ENCODE data around the gene THOC6. TPM values are rescaled to one million over a fixed set of nuclear protein-coding genes. Genes with fewer than 3 reads are reported as not detected.

THOC6 gene
- total RNA-seq, 1 donor, result 28.1 TPM

- TF ChIP-seq CTCF (IDR thresholded peaks at IDR 0.05; ENCODE audit: insufficient read depth, low read depth, low read length), result no peak
- no peak overlapping the region for H3K4me3 ChIP-seq (ENCODE audit: low read depth, low read length)
- DNase-seq (ENCODE audit: low read depth), result no peak
Observed at GRCh38 chr16:3009568-3010390, 14.1 kb upstream of the THOC6 start.

GRCh38 chr16:3010510-3010909, 13.3 kb upstream of the THOC6 start:
- H3K4me3 ChIP-seq (ENCODE audit: low read depth, low read length), result no peak overlapping the region
- TF ChIP-seq CTCF (IDR thresholded peaks at IDR 0.05; ENCODE audit: insufficient read depth, low read depth, low read length), result no peak
- DNase-seq (ENCODE audit: low read depth), result no peak

- no peak for TF ChIP-seq CTCF (IDR thresholded peaks at IDR 0.05; ENCODE audit: insufficient read depth, low read depth, low read length)
Observed at GRCh38 chr16:3012246-3012645, 11.6 kb upstream of the THOC6 start.

GRCh38 chr16:3012828-3013420, 10.9 kb upstream of the THOC6 start, which contains the start of gene CLDN9:
Gene CLDN9, plus strand, starts transcription at chr16:3012923. Its CDS starts 440 bp downstream, at chr16:3013363.
- TF ChIP-seq CTCF (IDR thresholded peaks at IDR 0.05; ENCODE audit: insufficient read depth, low read depth, low read length), result no peak
- no peak within 1 kb of the TSS for H3K4me3 ChIP-seq (ENCODE audit: low read depth, low read length)
- DNase-seq (ENCODE audit: low read depth), result no peak

More at GRCh38 chr16:3012246-3012645, 11.6 kb upstream of the THOC6 start:
- H3K4me3 ChIP-seq (ENCODE audit: low read depth, low read length), result no peak overlapping the region
- no peak for DNase-seq (ENCODE audit: low read depth)

GRCh38 chr16:3013491-3013951, 10.3 kb upstream of the THOC6 start:
- no peak overlapping the region for H3K4me3 ChIP-seq (ENCODE audit: low read depth, low read length)
- no peak for TF ChIP-seq CTCF (IDR thresholded peaks at IDR 0.05; ENCODE audit: insufficient read depth, low read depth, low read length)
- DNase-seq (ENCODE audit: low read depth), result no peak

- no peak overlapping the region for H3K4me3 ChIP-seq (ENCODE audit: low read depth, low read length)
- DNase-seq (ENCODE audit: low read depth), result no peak
- no peak for TF ChIP-seq CTCF (IDR thresholded peaks at IDR 0.05; ENCODE audit: insufficient read depth, low read depth, low read length)
Observed at GRCh38 chr16:3013998-3014690, 9.7 kb upstream of the THOC6 start.
